GM23338 (cell line): ENCODE measurements around the gene ESPN.

Experiments
- CREB1 ChIP-seq: fragments of 250-450 bp; sonication (Bioruptor Pico); IDR thresholded peaks from 2 replicates; pipeline ENCODE4 v1.5.0; 2020; ENCODE audit warnings: low read depth, mild to moderate bottlenecking, moderate library complexity
- EZH2 ChIP-seq: fragments of 200-600 bp; sonication (generic); IDR thresholded peaks from one replicate; pipeline ENCODE4 v1.8.0; 2017; ENCODE audit warnings: antibody characterized with exemption, mild to moderate bottlenecking, low read depth; ENCODE audit not compliant: unreplicated experiment
- EZH2phosphoT487 ChIP-seq: fragments of 200-600 bp; sonication (generic); IDR thresholded peaks from one replicate; pipeline ENCODE4 v1.8.1; 2018; ENCODE audit warnings: antibody characterized with exemption; ENCODE audit not compliant: unreplicated experiment
- JUNB ChIP-seq: IDR thresholded peaks from one replicate; pipeline ENCODE4 v1.6.1; 2016; ENCODE audit warnings: antibody characterized with exemption; ENCODE audit not compliant: unreplicated experiment
- NANOG ChIP-seq: IDR thresholded peaks from 2 replicates; pipeline ENCODE4 v1.6.1; 2016; ENCODE audit warnings: antibody characterized with exemption, borderline replicate concordance
- POLR2AphosphoS5 ChIP-seq: IDR thresholded peaks from 2 replicates; pipeline ENCODE4 v1.6.1; 2016; ENCODE audit warnings: antibody characterized with exemption, low read depth
- REST ChIP-seq: IDR thresholded peaks from one replicate; pipeline ENCODE4 v1.6.1; 2018; ENCODE audit warnings: antibody characterized with exemption; ENCODE audit not compliant: unreplicated experiment
- STAT1 ChIP-seq: IDR thresholded peaks from one replicate; pipeline ENCODE4 v1.6.1; 2016; ENCODE audit warnings: antibody characterized with exemption; ENCODE audit not compliant: unreplicated experiment
- TF ChIP-seq, protein P1 (sequence below), 2 experiments: fragments of 200-600 bp in 1 of 2; sonication (generic) in 1 of 2; conservative IDR thresholded peaks; 2 replicates each; pipeline versions ENCODE4 v1.5.1 to v1.6.1; 2016 to 2017; ENCODE audit warnings: antibody characterized with exemption in 2 of 2, low read depth in 2 of 2, mild to moderate bottlenecking in 2 of 2, moderate library complexity in 1 of 2
- TF ChIP-seq, protein P2 (sequence below): IDR thresholded peaks from 2 replicates; pipeline ENCODE4 v1.6.1; 2016; ENCODE audit warnings: antibody characterized with exemption
- TF ChIP-seq, protein P3 (sequence below): fragments of 250-450 bp; sonication (Bioruptor Pico); IDR thresholded peaks from 2 replicates; pipeline ENCODE4 v1.5.0; 2020; ENCODE audit warnings: mild to moderate bottlenecking, moderate library complexity

GRCh38 chr1:6502000-6502891 lies 77.7 kb downstream of the ESPN start:
- TF ChIP-seq POLR2AphosphoS5 (no peak), REST (no peak), JUNB (no peak), CREB1 (CRISPR knock-in tag) (no peak), EZH2phosphoT487 (no peak), EZH2 (no peak), STAT1 (no peak), NANOG (no peak)
- TF ChIP-seq, protein P1, sequence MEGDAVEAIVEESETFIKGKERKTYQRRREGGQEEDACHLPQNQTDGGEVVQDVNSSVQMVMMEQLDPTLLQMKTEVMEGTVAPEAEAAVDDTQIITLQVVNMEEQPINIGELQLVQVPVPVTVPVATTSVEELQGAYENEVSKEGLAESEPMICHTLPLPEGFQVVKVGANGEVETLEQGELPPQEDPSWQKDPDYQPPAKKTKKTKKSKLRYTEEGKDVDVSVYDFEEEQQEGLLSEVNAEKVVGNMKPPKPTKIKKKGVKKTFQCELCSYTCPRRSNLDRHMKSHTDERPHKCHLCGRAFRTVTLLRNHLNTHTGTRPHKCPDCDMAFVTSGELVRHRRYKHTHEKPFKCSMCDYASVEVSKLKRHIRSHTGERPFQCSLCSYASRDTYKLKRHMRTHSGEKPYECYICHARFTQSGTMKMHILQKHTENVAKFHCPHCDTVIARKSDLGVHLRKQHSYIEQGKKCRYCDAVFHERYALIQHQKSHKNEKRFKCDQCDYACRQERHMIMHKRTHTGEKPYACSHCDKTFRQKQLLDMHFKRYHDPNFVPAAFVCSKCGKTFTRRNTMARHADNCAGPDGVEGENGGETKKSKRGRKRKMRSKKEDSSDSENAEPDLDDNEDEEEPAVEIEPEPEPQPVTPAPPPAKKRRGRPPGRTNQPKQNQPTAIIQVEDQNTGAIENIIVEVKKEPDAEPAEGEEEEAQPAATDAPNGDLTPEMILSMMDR (conservative IDR thresholded peaks at IDR 0.05; ENCODE audit: low read depth in 2 of 2), result no peak
- TF ChIP-seq, protein P2, sequence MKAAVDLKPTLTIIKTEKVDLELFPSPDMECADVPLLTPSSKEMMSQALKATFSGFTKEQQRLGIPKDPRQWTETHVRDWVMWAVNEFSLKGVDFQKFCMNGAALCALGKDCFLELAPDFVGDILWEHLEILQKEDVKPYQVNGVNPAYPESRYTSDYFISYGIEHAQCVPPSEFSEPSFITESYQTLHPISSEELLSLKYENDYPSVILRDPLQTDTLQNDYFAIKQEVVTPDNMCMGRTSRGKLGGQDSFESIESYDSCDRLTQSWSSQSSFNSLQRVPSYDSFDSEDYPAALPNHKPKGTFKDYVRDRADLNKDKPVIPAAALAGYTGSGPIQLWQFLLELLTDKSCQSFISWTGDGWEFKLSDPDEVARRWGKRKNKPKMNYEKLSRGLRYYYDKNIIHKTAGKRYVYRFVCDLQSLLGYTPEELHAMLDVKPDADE, result no peak
- TF ChIP-seq, protein P3, sequence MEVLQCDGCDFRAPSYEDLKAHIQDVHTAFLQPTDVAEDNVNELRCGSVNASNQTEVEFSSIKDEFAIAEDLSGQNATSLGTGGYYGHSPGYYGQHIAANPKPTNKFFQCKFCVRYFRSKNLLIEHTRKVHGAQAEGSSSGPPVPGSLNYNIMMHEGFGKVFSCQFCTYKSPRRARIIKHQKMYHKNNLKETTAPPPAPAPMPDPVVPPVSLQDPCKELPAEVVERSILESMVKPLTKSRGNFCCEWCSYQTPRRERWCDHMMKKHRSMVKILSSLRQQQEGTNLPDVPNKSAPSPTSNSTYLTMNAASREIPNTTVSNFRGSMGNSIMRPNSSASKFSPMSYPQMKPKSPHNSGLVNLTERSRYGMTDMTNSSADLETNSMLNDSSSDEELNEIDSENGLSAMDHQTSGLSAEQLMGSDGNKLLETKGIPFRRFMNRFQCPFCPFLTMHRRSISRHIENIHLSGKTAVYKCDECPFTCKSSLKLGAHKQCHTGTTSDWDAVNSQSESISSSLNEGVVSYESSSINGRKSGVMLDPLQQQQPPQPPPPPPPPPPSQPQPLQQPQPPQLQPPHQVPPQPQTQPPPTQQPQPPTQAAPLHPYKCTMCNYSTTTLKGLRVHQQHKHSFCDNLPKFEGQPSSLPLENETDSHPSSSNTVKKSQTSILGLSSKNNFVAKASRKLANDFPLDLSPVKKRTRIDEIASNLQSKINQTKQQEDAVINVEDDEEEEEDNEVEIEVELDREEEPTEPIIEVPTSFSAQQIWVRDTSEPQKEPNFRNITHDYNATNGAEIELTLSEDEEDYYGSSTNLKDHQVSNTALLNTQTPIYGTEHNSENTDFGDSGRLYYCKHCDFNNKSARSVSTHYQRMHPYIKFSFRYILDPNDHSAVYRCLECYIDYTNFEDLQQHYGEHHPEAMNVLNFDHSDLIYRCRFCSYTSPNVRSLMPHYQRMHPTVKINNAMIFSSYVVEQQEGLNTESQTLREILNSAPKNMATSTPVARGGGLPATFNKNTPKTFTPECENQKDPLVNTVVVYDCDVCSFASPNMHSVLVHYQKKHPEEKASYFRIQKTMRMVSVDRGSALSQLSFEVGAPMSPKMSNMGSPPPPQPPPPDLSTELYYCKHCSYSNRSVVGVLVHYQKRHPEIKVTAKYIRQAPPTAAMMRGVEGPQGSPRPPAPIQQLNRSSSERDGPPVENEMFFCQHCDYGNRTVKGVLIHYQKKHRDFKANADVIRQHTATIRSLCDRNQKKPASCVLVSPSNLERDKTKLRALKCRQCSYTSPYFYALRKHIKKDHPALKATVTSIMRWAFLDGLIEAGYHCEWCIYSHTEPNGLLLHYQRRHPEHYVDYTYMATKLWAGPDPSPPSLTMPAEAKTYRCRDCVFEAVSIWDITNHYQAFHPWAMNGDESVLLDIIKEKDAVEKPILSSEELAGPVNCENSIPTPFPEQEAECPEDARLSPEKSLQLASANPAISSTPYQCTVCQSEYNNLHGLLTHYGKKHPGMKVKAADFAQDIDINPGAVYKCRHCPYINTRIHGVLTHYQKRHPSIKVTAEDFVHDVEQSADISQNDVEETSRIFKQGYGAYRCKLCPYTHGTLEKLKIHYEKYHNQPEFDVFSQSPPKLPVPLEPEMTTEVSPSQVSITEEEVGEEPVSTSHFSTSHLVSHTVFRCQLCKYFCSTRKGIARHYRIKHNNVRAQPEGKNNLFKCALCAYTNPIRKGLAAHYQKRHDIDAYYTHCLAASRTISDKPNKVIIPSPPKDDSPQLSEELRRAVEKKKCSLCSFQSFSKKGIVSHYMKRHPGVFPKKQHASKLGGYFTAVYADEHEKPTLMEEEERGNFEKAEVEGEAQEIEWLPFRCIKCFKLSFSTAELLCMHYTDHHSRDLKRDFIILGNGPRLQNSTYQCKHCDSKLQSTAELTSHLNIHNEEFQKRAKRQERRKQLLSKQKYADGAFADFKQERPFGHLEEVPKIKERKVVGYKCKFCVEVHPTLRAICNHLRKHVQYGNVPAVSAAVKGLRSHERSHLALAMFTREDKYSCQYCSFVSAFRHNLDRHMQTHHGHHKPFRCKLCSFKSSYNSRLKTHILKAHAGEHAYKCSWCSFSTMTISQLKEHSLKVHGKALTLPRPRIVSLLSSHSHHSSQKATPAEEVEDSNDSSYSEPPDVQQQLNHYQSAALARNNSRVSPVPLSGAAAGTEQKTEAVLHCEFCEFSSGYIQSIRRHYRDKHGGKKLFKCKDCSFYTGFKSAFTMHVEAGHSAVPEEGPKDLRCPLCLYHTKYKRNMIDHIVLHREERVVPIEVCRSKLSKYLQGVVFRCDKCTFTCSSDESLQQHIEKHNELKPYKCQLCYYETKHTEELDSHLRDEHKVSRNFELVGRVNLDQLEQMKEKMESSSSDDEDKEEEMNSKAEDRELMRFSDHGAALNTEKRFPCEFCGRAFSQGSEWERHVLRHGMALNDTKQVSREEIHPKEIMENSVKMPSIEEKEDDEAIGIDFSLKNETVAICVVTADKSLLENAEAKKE, result no peak
